CD4-positive, alpha-beta T cell treated with Interleukin-4 for 1 hour (primary cell): ENCODE data around the gene PDZD2.

Experiments
- DNase-seq, 2 donors: peaks; one replicate each; pipeline ENCODE4 v3.0.0-alpha.2; 2020 to 2022

The PDZD2 gene

DNA sequence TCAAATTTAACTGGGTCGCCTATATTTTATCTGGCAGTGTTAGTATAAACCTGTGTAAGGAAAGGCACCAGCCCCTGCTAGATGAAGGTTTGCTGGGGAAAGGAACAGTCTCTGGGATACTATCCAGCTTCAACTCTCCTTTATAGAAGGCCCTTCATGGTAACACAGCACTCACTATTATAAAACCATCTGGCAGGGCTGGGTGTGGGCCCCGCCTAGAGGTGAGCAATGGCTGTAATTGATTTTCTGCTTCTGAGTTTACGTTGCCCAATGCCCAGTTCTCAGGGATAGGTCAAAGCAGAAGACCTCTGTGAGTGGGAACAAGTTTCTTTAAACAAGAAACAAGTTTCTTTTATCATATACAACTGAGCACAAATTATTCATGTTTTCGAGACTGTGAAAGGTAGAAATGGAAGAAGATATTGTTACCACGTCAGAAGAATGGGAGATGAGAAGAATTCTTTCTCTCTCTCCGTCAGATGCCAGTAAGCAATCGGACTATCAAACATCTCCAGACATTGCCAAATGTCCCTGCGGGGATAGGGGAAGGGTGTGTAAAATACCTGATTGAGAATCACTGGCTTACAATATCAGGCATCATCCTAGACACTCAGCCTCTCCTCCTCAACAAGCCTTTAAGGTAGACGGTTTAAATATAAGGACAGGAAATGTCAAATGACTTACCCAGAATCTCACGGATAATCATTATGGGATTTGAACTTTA, 205.9 kb downstream of the PDZD2 start:
- DNase-seq, result no peak

DNA sequence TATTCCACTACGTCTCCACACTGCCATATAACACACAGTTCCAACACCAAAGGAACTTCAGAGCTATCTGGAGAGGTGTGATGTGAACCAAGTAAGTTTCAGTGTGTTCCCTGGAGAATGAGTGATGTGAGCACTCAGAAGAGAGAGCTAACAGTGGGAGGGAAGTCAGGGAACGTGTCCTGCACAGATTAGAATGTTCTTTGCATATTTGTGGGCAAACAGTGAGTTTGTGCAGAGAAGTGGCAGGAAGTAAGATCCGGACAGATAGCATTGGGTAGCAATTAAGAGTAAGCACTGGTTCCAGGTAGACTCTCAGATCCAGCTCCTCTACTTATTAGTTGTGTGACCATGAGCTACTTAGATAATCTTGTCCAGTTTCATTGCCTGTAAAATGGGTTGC, 206.4 kb downstream of the PDZD2 start:
- no peak for DNase-seq

DNA sequence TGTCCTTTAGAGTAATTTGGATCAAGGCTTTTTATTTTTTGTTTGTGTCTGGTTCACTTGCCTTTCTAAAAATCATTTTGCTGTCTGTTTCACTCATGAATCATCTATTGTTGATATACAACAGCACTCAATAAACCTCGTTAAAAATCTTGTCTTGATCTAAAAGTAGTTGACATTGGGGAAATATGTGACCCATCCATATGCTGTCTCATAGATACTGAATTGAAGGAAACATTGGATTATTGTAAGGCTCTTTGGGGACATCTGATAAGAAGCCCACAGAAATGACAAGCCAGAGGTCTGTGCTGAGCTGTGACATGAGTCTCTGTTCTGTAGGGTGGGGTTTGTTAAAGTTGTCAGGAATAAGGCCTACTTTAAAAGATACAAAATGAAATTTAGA, 208.0 kb downstream of the PDZD2 start:
- DNase-seq, result no peak

DNA sequence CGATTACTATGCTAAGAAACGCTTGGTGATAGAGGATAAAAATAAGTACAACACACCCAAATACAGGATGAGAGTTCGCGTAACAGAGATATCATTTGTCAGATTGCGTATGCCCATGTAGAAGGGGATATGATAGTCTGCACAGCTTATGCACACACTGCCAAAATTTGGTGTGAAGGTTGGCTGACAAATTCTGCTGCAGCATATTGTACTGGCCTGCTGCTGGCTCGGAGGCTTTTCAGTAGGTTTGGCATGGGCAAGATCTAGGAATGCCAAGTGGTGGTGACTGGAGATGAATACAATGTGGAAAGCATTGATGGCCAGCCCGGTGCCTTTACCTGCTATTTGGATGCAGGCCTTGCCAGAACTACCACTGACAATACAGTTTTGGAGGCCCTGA, 208.4 kb downstream of the PDZD2 start:
- DNase-seq, result no peak

DNA sequence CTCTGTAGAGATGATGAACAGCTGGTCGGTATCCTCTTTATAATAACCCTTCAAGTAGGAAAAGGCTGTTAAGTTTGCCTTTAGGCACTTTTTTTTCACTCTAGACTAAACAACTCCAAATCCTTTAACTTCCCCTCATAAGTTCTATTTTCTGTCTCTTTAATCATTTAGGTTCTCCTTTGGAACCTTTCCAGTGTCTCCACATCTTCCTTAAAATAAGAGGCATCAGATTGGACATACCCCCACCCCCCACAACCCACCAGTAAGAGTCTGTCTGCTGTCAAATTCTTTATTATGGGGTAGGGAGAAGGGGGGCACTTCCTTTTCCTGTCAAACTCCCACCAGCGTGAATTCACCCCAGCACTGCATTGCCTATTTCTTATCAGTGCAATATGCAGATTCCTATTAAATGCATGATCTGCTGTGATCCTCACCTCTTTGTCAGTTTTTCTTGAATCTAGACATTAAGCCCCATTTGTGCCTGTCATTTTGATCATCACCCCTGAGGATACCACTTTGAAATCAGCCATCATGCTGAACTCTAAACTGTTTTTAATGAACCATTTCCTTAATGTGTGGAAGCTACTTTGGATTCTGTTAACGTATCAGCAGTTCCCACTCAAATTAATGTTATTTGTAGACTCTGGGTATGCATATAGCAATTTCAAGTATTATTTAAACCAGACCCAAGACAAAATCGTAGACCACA, 212.2 kb downstream of the PDZD2 start:
- DNase-seq, result no peak

DNA sequence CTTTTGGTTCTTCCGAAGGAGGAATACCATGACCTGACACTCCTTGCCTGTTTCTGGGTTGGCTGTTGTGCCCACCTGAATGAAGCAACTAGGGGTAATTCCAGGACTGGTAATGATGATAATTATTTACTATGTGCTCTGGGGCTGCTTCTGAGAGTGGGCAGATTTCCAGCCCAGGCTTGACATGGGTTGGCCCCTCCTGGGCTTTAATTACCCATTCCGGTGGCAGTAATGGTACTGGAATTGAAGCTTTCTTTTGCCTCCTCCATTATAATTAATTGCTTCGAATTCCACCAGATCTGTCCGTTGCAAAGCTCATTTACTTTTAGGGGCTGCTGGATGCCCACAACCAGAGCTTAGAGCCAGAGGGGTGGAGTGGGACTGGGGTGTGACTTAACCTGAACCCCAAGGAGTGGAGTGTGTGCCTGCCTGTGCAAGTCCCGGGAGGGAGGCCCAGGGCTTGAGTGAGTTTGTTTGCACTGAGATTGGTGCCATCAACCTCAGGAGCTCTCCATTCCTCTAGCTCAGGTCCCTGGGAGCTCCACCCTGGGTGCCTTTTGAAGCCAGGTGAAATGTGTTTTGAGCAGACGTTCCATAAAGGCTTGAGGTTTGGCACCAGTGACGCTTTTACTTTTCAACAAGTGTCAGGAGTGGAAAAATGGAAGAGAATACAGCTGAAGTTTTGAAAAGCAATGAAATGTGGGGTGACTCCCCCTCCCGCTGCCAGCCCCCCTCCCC, 214.6 kb downstream of the PDZD2 start:
- DNase-seq, result no peak

DNA sequence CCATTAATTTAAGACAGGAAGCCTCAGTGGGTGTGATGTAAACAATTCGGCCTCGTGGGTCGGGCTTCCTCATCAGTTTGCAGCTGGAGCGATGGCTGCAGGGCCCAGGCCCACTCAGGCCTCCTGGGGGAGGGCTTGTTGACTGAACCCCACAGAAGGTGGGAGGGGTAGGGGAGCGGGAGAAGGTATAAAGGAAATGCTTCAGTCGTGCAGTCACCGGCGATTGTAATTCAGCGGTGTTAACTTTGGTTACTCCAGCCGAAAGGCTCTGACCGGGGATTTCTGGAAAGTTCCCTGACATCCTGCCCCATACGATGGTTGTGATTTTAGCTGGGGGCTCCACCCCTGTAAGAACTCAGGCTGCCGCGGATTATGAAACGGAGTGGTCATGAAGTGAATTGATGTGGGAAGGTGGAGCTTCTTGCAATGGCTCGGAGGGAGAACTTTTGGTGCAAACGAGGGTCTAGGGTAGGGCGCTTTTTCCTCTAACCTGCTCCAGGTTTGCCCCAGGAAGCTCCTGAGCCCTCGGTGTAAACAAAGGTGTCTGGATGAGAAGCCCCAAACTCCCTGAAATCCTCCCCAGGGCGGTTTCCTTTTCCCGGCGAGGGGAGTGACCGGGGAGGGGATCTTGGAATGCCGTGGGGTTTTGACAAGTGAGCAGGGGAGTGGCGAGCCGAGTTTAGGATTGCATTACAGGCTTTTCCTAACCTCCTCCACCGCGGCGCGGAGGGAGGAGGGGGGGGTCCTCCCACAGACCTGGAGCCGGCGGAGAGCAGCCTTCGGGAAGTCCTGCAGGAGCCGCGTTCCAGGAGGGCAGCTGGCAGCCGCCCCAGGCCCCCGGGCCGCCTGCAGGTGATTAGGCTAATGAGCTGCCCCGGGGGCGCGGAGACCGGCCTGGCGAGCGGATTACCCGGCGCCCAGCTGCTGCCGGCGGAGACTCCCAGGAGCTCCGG, 215.5 kb downstream of the PDZD2 start:
- no peak for DNase-seq

DNA sequence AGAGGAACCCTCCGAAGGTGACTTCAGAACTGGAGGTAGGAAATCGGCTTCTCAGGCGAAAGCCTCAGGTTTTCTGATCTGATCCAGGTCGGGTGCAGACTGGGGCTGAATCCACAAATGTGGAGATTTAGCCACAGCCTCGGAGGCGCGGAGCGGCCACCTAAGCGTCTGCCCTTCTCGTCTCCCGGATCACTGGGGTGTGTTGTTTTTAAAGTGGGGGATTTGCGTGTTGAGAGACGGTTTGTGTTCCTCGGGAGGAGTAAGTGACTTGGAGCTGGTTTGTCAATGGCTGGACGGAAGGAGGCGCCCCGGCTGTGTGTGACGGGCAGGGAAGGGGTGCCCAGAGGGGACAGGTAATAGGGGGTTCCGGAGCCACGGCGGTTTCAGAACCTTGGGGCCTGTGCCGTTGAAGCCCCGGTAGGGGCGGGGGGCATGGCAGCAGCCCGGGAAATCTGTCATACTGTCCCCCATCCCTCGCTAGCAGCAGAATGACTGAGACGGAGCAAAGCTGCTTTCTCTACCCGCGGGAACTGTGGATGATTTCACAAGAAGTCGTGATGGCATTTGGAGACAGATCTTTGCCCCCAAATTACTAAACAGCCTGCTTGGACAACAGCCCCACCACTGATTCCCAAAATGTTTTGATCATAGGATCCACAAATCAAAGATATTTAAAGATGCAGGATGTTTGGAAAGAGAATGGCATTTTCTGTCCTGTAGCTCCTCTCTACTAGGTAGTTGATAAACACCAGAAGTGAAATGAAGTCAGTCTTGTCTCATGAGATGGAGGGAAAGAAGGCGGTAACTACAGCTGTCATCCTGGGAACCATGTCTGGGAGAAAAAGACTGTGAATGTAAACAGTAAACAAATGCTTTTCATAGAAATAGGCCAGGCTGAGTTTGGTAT, 216.5 kb downstream of the PDZD2 start:
- DNase-seq, result peak in 1 of 2 donors; percentile 12

DNA sequence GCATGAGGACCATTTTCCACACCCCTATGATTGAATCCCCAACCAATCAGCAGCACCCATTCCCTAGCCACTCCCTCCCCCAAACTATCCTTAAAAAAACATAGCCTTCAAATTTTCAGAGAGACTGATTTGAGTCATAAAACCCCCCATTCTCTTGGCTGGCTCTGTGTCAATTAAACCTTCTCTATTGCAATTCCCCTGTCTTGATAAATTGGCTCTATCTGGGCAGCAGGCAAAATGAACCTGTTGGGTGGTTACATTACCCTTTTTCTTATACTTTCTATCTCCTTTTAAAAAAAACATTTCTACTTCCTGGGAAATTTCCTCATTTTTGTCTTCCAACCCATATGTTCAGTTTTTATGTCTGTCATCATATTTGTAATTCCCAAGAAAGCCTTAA, 220.2 kb downstream of the PDZD2 start:
- no peak for DNase-seq

DNA sequence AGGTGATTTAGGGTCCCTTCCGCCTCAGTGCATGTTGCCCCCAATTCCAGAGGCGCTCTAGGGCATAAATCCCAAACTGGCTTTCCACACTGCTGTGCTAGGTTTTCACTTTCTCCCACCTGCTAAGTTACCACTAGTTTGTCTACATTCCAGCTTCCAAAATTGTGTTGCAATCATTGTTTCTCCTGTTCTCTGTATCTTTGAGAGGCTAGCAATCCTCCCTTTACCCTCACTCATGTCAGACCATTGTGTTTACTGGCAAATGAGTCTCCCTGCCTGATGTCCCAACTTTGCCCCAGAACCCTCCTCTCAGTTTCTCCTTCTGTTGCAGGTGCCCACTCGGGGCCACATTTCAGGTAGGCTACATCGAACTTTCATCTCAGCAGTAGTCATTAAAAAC, 221.3 kb downstream of the PDZD2 start:
- DNase-seq, result no peak

DNA sequence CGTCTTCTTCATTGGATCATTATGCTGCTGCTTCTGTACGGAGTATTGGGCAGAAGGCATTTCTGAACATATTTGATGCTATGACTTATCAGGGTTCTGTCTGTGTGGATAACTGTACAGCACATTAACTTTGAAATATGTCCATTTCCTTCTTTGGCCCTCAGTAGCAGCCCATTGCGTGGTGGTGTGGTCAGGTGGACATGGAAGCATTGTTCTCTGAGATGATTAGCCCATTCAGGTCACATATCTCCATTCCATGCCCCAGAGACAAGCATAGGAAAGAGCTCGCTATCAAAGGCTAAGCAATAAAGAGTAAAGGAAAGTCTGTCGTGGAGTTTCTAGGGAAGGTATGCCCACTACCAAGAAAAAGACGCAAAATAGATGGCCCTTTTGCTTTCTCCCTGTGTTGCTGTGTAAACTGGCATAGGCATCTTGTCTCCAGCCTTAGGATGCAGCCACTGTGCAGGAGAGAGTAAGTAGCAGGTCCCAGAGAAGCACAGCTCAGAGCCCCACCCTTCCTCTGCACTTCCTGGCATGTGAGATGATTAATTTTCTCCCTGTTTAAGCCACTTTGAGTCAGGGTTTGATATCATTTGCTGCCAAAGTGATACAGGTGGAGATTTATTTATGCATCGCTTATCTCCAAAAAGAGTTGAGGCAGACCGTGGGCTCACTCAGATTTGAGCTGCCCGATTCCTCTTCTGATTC, 221.9 kb downstream of the PDZD2 start:
- no peak for DNase-seq

DNA sequence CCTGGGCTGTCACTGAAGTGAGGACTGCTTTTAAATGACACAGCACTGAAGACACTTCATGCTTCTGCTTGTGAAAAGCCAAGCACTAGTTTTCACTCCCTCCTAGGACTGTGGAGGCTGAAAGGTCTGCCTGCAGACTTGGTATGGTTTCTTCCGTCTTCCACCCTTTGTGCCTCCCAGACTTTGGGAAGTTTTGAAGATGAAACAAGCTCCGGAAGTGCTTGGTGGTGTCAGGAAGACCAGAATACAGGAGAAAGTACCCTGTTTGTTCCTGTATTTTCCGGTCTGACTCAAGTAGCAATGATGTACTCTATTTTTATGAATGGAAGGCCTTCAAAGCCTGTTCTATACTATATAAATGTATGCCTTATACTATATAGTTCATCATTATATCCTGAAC, 222.7 kb downstream of the PDZD2 start:
- DNase-seq, result no peak

DNA sequence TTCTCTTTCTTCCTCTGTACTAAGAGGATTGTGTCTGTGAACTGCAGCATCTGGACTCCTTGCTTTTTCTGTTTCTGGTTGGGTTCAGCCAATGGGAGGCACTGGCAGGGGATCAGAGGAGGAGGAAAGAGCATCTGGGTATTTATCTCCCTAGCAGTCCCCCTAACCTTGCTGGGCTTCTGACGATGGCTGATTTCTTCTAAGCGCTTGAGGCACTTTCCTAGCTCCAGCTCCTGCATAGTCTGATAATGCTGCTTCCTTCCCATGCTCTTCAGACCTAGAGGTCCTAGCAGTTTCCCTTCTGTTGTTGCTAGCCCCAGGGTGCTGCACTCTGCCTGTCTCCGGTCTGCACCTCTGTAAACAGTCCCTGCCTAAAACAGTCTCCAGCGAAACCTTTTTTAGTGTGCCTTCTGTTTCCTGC, 225.1 kb downstream of the PDZD2 start:
- DNase-seq, result no peak

DNA sequence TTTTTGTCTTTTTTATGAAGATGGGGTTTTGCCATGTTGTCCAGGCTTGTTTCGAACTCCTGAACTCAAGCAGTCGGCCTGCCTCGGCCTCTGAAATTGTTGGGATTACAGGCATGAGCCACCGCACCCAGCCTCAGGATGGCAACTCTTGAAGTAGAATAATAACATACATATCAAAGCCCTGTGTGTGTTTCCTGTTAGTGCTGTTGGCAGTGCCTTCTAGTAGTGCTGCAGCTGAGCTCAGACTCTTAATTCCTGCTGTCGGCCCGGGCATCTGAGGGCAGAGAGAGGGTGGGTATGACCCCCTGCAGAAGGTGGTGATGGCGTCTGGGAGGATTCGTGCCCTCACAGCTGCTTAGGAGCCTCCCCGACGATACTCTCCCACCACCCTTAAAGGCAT, 227.2 kb downstream of the PDZD2 start:
- no peak for DNase-seq

DNA sequence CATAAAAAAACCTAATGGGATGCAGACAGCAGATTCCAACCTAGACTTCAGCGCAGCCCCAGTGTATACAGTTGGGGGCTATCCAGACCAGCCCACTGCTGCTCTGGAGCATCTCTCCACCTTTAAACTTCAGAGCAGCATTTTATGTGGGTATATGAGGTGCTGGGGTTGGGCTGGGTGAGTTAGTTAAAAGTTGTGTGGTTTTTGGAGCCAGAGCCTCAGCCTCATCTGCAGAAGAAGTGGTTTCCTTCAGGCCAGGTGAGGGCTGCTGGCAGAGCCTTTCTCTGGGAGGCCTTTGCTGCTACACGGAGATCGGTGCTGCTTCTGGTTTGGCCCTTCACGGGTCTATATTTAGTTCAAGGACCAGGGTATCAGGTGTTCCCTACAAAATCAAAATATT, 228.3 kb downstream of the PDZD2 start:
- DNase-seq, result no peak

DNA sequence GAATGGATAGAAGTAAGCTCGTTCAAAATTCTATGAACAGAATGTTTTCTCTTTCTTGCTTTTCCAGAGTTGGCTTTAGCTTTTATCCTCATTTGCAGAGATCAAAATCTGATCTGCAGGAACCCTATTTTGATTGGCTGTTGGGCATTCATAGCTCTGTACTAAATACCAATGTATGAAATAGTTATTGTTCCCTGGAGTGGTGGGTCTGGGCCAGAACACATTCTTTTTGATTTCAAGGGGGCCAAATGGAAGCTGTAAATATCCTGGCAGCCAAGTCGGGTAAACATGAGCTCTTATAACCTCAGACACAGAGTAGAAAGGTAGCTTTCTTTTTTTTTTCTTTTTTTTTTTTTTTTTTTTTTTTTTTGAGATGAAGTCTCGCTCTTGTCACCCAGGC, 241.5 kb downstream of the PDZD2 start:
- no peak for DNase-seq

DNA sequence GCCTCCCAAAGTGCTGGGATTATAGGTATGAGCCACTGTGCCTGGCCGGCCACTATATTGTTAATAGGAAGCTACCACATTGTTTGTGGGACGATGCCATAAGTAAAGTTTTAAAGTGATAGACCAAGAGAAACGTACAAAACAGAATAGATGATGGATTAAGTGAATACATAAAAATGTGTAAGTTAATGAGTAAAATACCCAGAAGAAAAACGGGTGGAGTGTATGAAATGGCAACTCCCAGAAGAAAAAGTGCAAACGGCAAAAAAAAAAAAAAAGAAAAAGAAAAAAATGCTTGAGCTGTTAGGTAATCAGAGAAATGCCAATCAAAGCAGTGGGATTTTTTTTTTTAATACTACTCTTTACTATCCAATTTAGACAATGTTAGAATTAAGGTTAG, 246.0 kb downstream of the PDZD2 start:
- DNase-seq, result no peak

DNA sequence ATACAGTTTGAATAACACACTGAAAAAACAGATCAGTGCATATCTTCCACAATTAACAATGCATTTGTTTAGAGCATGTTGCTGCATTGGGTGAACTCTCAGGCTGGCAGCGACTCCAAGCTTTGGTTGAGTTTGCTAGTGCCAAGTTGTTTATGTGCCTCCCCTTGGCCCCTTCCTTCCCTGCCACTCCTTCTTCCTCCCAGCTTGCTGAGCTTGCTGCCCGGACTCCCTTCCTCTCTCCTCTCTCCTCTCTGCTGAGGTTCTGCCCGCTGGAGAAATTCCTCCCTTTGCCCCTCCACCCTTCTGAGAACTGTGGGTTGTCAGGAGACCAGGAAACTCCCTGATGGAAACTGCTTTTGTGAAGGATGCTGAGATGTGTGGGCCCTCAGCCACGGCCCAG, 247.3 kb downstream of the PDZD2 start:
- no peak for DNase-seq

DNA sequence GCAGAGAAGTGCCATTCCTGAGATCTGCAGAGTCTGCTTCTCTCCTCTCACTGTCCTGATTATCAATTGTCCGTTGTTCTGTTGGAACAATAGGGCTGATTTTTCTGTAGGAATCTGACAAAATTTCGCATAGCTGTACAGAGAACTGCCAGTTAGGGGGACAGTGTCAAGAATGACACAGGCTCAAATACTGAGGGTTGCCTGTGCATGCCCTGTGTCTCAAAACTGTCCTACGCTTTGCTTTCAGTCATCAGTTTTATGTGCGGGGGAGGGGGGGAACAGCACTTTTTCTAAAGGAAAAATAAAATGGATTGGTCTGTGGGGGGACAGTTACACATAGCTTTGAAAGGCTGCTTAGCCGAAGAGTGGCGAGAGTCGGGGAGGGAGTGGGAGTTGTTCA, 248.6 kb downstream of the PDZD2 start:
- no peak for DNase-seq

DNA sequence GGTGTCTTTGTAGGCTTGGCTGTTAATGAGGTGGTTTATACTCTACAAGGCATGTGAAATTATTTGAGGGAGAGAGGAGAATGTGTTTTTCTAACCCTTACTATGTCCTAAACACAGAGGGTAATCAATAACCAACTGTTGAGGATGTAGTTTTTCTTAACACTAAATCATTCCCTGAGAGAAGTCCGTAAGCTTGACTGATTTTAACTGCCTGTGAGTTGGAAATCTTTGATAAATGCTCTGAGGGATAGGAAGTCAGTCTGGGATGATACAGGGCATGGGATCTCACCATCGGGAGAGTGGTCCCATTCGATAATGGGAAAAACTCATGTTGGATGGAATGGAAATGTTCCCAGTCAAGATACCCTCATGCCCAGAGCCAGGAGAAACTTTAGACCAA, 249.6 kb downstream of the PDZD2 start:
- no peak for DNase-seq

DNA sequence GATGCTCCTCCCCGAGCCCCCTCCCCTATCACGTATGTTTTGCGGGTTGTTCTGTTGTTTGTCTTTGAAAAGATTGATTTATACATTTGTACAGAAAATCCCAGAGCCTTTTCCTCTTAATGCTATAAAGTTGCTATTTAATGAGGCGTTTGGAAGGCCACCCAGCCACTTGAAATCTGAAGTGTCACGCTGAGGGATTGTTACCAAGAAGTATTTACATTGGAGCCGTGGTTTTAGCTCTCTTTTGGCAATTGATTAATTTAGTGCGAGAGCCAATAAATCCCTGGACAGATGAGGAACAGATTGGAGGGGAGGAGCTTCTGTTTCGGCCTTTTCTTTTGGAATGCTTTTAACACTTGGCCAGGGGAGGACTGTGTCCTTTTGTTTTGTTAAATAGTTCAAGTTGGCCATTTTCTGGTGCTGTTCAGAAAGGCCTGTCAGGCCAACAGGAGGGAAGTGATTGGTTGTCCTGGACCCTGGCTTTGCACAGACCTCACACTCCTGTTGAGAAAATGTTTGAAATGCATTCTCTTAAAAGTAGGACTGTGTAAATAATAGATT, 250.2 kb downstream of the PDZD2 start:
- no peak for DNase-seq
